Duodenal mucosa (tissue), 2 donors: Measurements from ENCODE around the gene TIAM2.
"Not testable (repeated sequence)": the region's sequence is repeated elsewhere in the genome, so short reads cannot be mapped to it uniquely, and the experiment has no call there.

Source experiments
- H3K27ac ChIP-seq: one replicate; pipeline ENCODE4 v1.7.0; 2013; ENCODE audit warnings: low read depth, low read length
- H3K27me3 ChIP-seq, 2 donors: one replicate each; pipeline ENCODE4 v1.7.0; 2013; ENCODE audit warnings: low read length in 2 of 2, control low read depth in 1 of 2; ENCODE audit not compliant: insufficient read depth in 2 of 2, control insufficient read depth in 1 of 2
- H3K36me3 ChIP-seq, 2 donors: one replicate each; pipeline ENCODE4 v1.7.0; 2013; ENCODE audit warnings: low read length in 2 of 2, control low read depth in 1 of 2; ENCODE audit not compliant: insufficient read depth in 2 of 2, control insufficient read depth in 1 of 2
- H3K4me1 ChIP-seq, 2 donors: one replicate each; pipeline ENCODE4 v1.7.0; 2013; ENCODE audit warnings: low read length in 2 of 2, control low read depth in 1 of 2; ENCODE audit not compliant: insufficient read depth in 2 of 2, control insufficient read depth in 1 of 2
- H3K4me3 ChIP-seq, 2 donors: one replicate each; pipeline ENCODE4 v1.7.0; 2013; ENCODE audit warnings: low read length in 2 of 2, low read depth in 1 of 2
- H3K9ac ChIP-seq, 2 donors: one replicate each; pipeline ENCODE4 v1.7.0; 2013; ENCODE audit warnings: low read length in 2 of 2, low read depth in 1 of 2
- H3K9me3 ChIP-seq, 2 donors: one replicate each; pipeline ENCODE4 v1.7.0; 2013; ENCODE audit warnings: low read length in 2 of 2, control low read depth in 1 of 2; ENCODE audit not compliant: control insufficient read depth in 1 of 2

Gene TIAM2

GRCh38 chr6:154962753-154963152 is 32.4 kb upstream of the TIAM2 start:
- Histone ChIP-seq H3K9ac (no peak overlapping the region), H3K9me3 (no peaks in the 10 kb centered on the region), H3K27ac (no peak overlapping the region), H3K4me1 (peaks cover 19 to 22% of the 10 kb centered on the region in 2 donors), H3K36me3 (no peaks in the 10 kb centered on the region), H3K4me3 (no peak overlapping the region), H3K27me3 (no peaks in the 10 kb centered on the region)

GRCh38 chr6:154966065-154966770 is 28.9 kb upstream of the TIAM2 start:
- H3K4me1 ChIP-seq = peaks cover 19 to 21% of the 10 kb centered on the region in 2 donors
- not testable (repeated sequence) for H3K27me3 ChIP-seq, H3K27ac ChIP-seq, H3K9me3 ChIP-seq, H3K4me3 ChIP-seq, H3K36me3 ChIP-seq, H3K9ac ChIP-seq

- Histone ChIP-seq H3K36me3 (no peaks in the 10 kb centered on the region), H3K9me3 (no peaks in the 10 kb centered on the region), H3K4me3 (no peak overlapping the region), H3K9ac (no peak overlapping the region), H3K27me3 (no peaks in the 10 kb centered on the region), H3K4me1 (peaks cover 13 to 17% of the 10 kb centered on the region in 2 donors), H3K27ac (no peak overlapping the region)
Observed at GRCh38 chr6:154969796-154970195, 25.3 kb upstream of the TIAM2 start.

- Histone ChIP-seq H3K4me1 (peaks cover 9 to 16% of the 10 kb centered on the region in 2 donors), H3K27ac (no peak overlapping the region), H3K27me3 (no peaks in the 10 kb centered on the region), H3K9ac (no peak overlapping the region), H3K9me3 (no peaks in the 10 kb centered on the region), H3K36me3 (no peaks in the 10 kb centered on the region), H3K4me3 (no peak overlapping the region)
Observed at GRCh38 chr6:154974485-154975149, 20.5 kb upstream of the TIAM2 start.

- Histone ChIP-seq H3K36me3 (no peaks in the 10 kb centered on the region), H3K9ac (no peak overlapping the region), H3K9me3 (no peaks in the 10 kb centered on the region), H3K4me3 (no peak overlapping the region), H3K27ac (no peak overlapping the region), H3K27me3 (no peaks in the 10 kb centered on the region), H3K4me1 (peaks cover 13% of the 10 kb centered on the region in 2 donors)
Observed at GRCh38 chr6:154977588-154977987, 17.5 kb upstream of the TIAM2 start.

GRCh38 chr6:154980273-154981078 is 14.6 kb upstream of the TIAM2 start:
- Histone ChIP-seq H3K4me3 (no peak overlapping the region), H3K9me3 (no peaks in the 10 kb centered on the region), H3K36me3 (no peaks in the 10 kb centered on the region), H3K9ac (no peak overlapping the region), H3K27ac (no peak overlapping the region), H3K4me1 (peaks cover 13% of the 10 kb centered on the region in 2 donors), H3K27me3 (no peaks in the 10 kb centered on the region)

GRCh38 chr6:154981079-154981870 is 13.8 kb upstream of the TIAM2 start:
- Histone ChIP-seq H3K9ac (no peak overlapping the region), H3K36me3 (no peaks in the 10 kb centered on the region), H3K4me1 (peaks cover 13% of the 10 kb centered on the region in 2 donors), H3K9me3 (no peaks in the 10 kb centered on the region), H3K4me3 (no peak overlapping the region), H3K27ac (no peak overlapping the region), H3K27me3 (no peaks in the 10 kb centered on the region)

GRCh38 chr6:154984146-154984545 is 11.0 kb upstream of the TIAM2 start:
- H3K27me3 ChIP-seq = no peaks in the 10 kb centered on the region
- peaks cover 13% of the 10 kb centered on the region in 2 donors for H3K4me1 ChIP-seq
- H3K4me3 ChIP-seq = no peak overlapping the region
- no peak overlapping the region for H3K9ac ChIP-seq
- H3K9me3 ChIP-seq = no peaks in the 10 kb centered on the region
- no peaks in the 10 kb centered on the region for H3K36me3 ChIP-seq
- no peak overlapping the region for H3K27ac ChIP-seq

- Histone ChIP-seq H3K4me1 (peaks cover 0 to 2% of the 10 kb centered on the region in 2 donors), H3K9me3 (no peaks in the 10 kb centered on the region), H3K4me3 (no peak overlapping the region), H3K36me3 (no peaks in the 10 kb centered on the region), H3K27me3 (no peaks in the 10 kb centered on the region), H3K9ac (no peak overlapping the region), H3K27ac (no peak overlapping the region)
Observed at GRCh38 chr6:154986787-154987235, 8.3 kb upstream of the TIAM2 start.
